GM12891 (cell line): ENCODE data around the gene LRRC66.

Experiments used
- PAX5 ChIP-seq: IDR thresholded peaks from 2 replicates; pipeline ENCODE4 v1.6.1; 2011; ENCODE audit warnings: low read length, moderate library complexity, mild to moderate bottlenecking; ENCODE audit not compliant: insufficient read depth, severe bottlenecking
- POLR2A ChIP-seq: IDR thresholded peaks from 2 replicates; pipeline ENCODE4 v1.6.1; 2011; ENCODE audit warnings: low read depth, low read length, control low read depth
- POLR2AphosphoS5 ChIP-seq: IDR thresholded peaks from 2 replicates; pipeline ENCODE4 v1.6.1; 2011; ENCODE audit warnings: low read depth, low read length, control low read depth
- POU2F2 ChIP-seq: IDR thresholded peaks from 2 replicates; pipeline ENCODE4 v1.6.1; 2011; ENCODE audit warnings: low read depth, mild to moderate bottlenecking, control low read depth, low read length, moderate library complexity
- SPI1 ChIP-seq: IDR thresholded peaks from 2 replicates; pipeline ENCODE4 v1.6.1; 2011; ENCODE audit warnings: low read depth, low read length, control low read depth
- TAF1 ChIP-seq: IDR thresholded peaks from 2 replicates; pipeline ENCODE4 v1.6.1; 2011; ENCODE audit warnings: low read depth, low read length, control low read depth

DNA sequence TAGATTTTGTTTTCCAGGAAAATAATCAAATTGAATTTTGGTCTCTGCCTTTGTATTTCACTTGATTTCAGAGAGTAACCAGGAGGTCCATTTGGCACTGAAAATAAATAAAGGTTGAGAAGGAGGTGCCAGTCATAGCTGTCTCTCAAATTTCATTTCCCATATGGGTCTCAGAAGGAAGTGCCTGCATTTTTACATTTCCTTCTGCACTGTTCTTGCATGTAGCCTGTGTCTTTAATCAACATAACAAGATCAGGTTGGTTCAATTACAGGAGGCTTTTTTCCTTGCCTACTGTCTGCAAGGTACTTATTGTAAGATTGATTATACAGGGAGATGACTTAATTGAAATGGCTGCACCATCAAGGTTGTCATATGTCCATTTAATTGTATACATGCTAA lies 15.7 kb downstream of the LRRC66 start:
- TF ChIP-seq POLR2AphosphoS5 (no peak), POLR2A (no peak), PAX5 (no peak), TAF1 (no peak), POU2F2 (no peak), SPI1 (no peak)
